Activated T-cell treated with anti-CD3 and anti-CD28 coated beads, Interleukin-2, amount 50 U/mL, for 72 hours (primary cell): ENCODE results near the gene PRKAG1. TPM values are rescaled to one million over a fixed set of nuclear protein-coding genes. Genes with fewer than 3 reads are reported as not detected.

Experiments used
- ATAC-seq, 2 donors: fragments of 150-1000 bp; cut with Tn5 transposase; replicated peaks in 1 of 2; 2 replicates each; pipeline ENCODE4 v1.10.0; 2021; ENCODE audit warnings: moderate library complexity in 2 of 2, mild to moderate bottlenecking in 1 of 2
- DNase-seq, 2 donors: peaks; one replicate each; pipeline ENCODE4 v3.0.0; 2021 to 2022; ENCODE audit warnings: mixed read lengths in 1 of 2
- H3K27ac Mint-ChIP-seq: one replicate; pipeline ENCODE4 v1.8.0; 2022; ENCODE audit warnings: mild to moderate bottlenecking, moderate library complexity, mixed read lengths
- H3K27me3 Mint-ChIP-seq: one replicate; pipeline ENCODE4 v1.8.0; 2022; ENCODE audit warnings: low read depth, mixed read lengths
- H3K36me3 Mint-ChIP-seq, 2 donors: one replicate each; pipeline ENCODE4 v1.8.0; 2022; ENCODE audit warnings: mixed read lengths in 2 of 2, mild to moderate bottlenecking in 1 of 2; ENCODE audit not compliant: insufficient read depth in 2 of 2
- H3K4me1 Mint-ChIP-seq: one replicate; pipeline ENCODE4 v1.8.0; 2022; ENCODE audit warnings: low read depth, mixed read lengths
- H3K4me3 Mint-ChIP-seq, 2 donors: one replicate each; pipeline ENCODE4 v1.8.0; 2022; ENCODE audit warnings: mild to moderate bottlenecking in 2 of 2, mixed read lengths in 2 of 2, moderate library complexity in 2 of 2
- H3K9me3 Mint-ChIP-seq, 2 donors: one replicate each; pipeline ENCODE4 v1.8.0; 2022; ENCODE audit warnings: mixed read lengths in 2 of 2
- total RNA-seq, 2 donors: library from RNA; stranded (reverse); gene quantifications; one replicate each; pipeline ENCODE4 v1.2.3, GENCODE V29; 2022

Gene PRKAG1
- total RNA-seq, 2 donors from 2014 or later = 66.1 to 79.3 TPM

GRCh38 chr12:49022558-49023178, 4.1 kb upstream of the PRKAG1 start:
- no peak for DNase-seq
- Mint-ChIP-seq H3K9me3 (no peaks in the 10 kb centered on the region), H3K36me3 (peaks cover 3 to 5% of the 10 kb centered on the region in 2 donors), H3K4me1 (peaks cover 19% of the 10 kb centered on the region), H3K27me3 (no peaks in the 10 kb centered on the region), H3K4me3 (no peak overlapping the region), H3K27ac (no peak overlapping the region)
- no peak for ATAC-seq

- H3K9me3 Mint-ChIP-seq = no peaks in the 10 kb centered on the region
- H3K27me3 Mint-ChIP-seq = no peaks in the 10 kb centered on the region
- peaks cover 31% of the 10 kb centered on the region for H3K4me1 Mint-ChIP-seq
- H3K27ac Mint-ChIP-seq = no peak overlapping the region
- no peak overlapping the region for H3K4me3 Mint-ChIP-seq
- ATAC-seq = no peak
- H3K36me3 Mint-ChIP-seq = peaks cover 6 to 10% of the 10 kb centered on the region in 2 donors
- no peak for DNase-seq
Observed at GRCh38 chr12:49021292-49021915, 2.8 kb upstream of the PRKAG1 start.

GRCh38 chr12:49020441-49020840, 1.9 kb upstream of the PRKAG1 start:
- H3K4me1 Mint-ChIP-seq = peaks cover 41% of the 10 kb centered on the region
- no peaks in the 10 kb centered on the region for H3K27me3 Mint-ChIP-seq
- ATAC-seq = no peak
- peaks cover 6 to 14% of the 10 kb centered on the region in 2 donors for H3K36me3 Mint-ChIP-seq
- H3K4me3 Mint-ChIP-seq = no peak overlapping the region
- no peak overlapping the region for H3K27ac Mint-ChIP-seq
- DNase-seq = no peak
- no peaks in the 10 kb centered on the region for H3K9me3 Mint-ChIP-seq

GRCh38 chr12:49019443-49020324, 1.1 kb upstream of the PRKAG1 start:
- Mint-ChIP-seq H3K27me3 (no peaks in the 10 kb centered on the region), H3K4me3 (peak overlapping the region; percentile 56 to 93), H3K36me3 (peaks cover 6 to 12% of the 10 kb centered on the region in 2 donors), H3K9me3 (no peaks in the 10 kb centered on the region), H3K4me1 (peaks cover 46% of the 10 kb centered on the region), H3K27ac (peak overlapping the region; percentile 87)
- DNase-seq (peak; percentile 55 to 63), ATAC-seq (no peak)

- ATAC-seq (peak; percentile 26 to 30), DNase-seq (no peak)
- Mint-ChIP-seq H3K4me3 (peak overlapping the region; percentile 93 to 95), H3K27me3 (no peaks in the 10 kb centered on the region), H3K27ac (peak overlapping the region; percentile 75), H3K4me1 (peaks cover 46% of the 10 kb centered on the region), H3K36me3 (peaks cover 6 to 12% of the 10 kb centered on the region in 2 donors), H3K9me3 (no peaks in the 10 kb centered on the region)
Observed at GRCh38 chr12:49019120-49019430, 499 bp upstream of the PRKAG1 start.

GRCh38 chr12:49017891-49018260, 700 bp downstream of the PRKAG1 start:
- H3K27ac Mint-ChIP-seq = peak overlapping the region; percentile 75
- peak; percentile 52 to 54 for DNase-seq
- peak; percentile 21 to 33 for ATAC-seq
- peak overlapping the region; percentile 93 to 95 for H3K4me3 Mint-ChIP-seq
- peaks cover 6 to 12% of the 10 kb centered on the region in 2 donors for H3K36me3 Mint-ChIP-seq
- no peaks in the 10 kb centered on the region for H3K9me3 Mint-ChIP-seq
- H3K27me3 Mint-ChIP-seq = no peaks in the 10 kb centered on the region
- peaks cover 46% of the 10 kb centered on the region for H3K4me1 Mint-ChIP-seq

GRCh38 chr12:49015196-49015595, 3.4 kb downstream of the PRKAG1 start:
- Mint-ChIP-seq H3K9me3 (no peaks in the 10 kb centered on the region), H3K4me1 (peaks cover 46% of the 10 kb centered on the region), H3K4me3 (no peak overlapping the region), H3K27ac (no peak overlapping the region), H3K36me3 (peaks cover 8 to 23% of the 10 kb centered on the region in 2 donors), H3K27me3 (no peaks in the 10 kb centered on the region)
- DNase-seq (no peak), ATAC-seq (no peak)

GRCh38 chr12:49014547-49014946, 4.0 kb downstream of the PRKAG1 start:
- Mint-ChIP-seq H3K4me1 (peaks cover 40% of the 10 kb centered on the region), H3K4me3 (no peak overlapping the region), H3K27me3 (no peaks in the 10 kb centered on the region), H3K9me3 (no peaks in the 10 kb centered on the region), H3K36me3 (peaks cover 8 to 27% of the 10 kb centered on the region in 2 donors), H3K27ac (no peak overlapping the region)
- ATAC-seq (no peak), DNase-seq (no peak)

GRCh38 chr12:49013428-49013827, 5.1 kb downstream of the PRKAG1 start:
- Mint-ChIP-seq H3K4me3 (no peak overlapping the region), H3K27me3 (no peaks in the 10 kb centered on the region), H3K9me3 (no peaks in the 10 kb centered on the region), H3K27ac (no peak overlapping the region), H3K36me3 (peaks cover 8 to 31% of the 10 kb centered on the region in 2 donors), H3K4me1 (peaks cover 31% of the 10 kb centered on the region)
- DNase-seq (no peak), ATAC-seq (no peak)

GRCh38 chr12:49012739-49013138, 5.8 kb downstream of the PRKAG1 start:
- ATAC-seq (no peak), DNase-seq (no peak)
- Mint-ChIP-seq H3K4me3 (no peak overlapping the region), H3K27ac (no peak overlapping the region), H3K9me3 (no peaks in the 10 kb centered on the region), H3K36me3 (peaks cover 4 to 34% of the 10 kb centered on the region in 2 donors), H3K27me3 (no peaks in the 10 kb centered on the region), H3K4me1 (peaks cover 28% of the 10 kb centered on the region)

- H3K9me3 Mint-ChIP-seq = no peaks in the 10 kb centered on the region
- no peak overlapping the region for H3K4me3 Mint-ChIP-seq
- no peak for DNase-seq
- ATAC-seq = no peak
- H3K27me3 Mint-ChIP-seq = no peaks in the 10 kb centered on the region
- peaks cover 2% of the 10 kb centered on the region for H3K4me1 Mint-ChIP-seq
- peaks cover 2 to 28% of the 10 kb centered on the region in 2 donors for H3K36me3 Mint-ChIP-seq
- H3K27ac Mint-ChIP-seq = no peak overlapping the region
Observed at GRCh38 chr12:49010092-49010668, 8.4 kb downstream of the PRKAG1 start.

- no peaks in the 10 kb centered on the region for H3K9me3 Mint-ChIP-seq
- peaks cover 6 to 31% of the 10 kb centered on the region in 2 donors for H3K36me3 Mint-ChIP-seq
- H3K4me3 Mint-ChIP-seq = no peak overlapping the region
- no peaks in the 10 kb centered on the region for H3K4me1 Mint-ChIP-seq
- no peaks in the 10 kb centered on the region for H3K27me3 Mint-ChIP-seq
- DNase-seq (no peak), ATAC-seq (no peak)
- H3K27ac Mint-ChIP-seq = no peak overlapping the region
Observed at GRCh38 chr12:49008943-49009342, 9.6 kb downstream of the PRKAG1 start.

GRCh38 chr12:49000346-49000745, 18.2 kb downstream of the PRKAG1 start:
- ATAC-seq (no peak), DNase-seq (no peak)
- Mint-ChIP-seq H3K27me3 (peaks cover 16% of the 10 kb centered on the region), H3K27ac (no peak overlapping the region), H3K9me3 (no peaks in the 10 kb centered on the region), H3K4me1 (peaks cover 23% of the 10 kb centered on the region), H3K4me3 (peak overlapping the region in 1 of 2 donors; percentile 86), H3K36me3 (peaks cover 13 to 15% of the 10 kb centered on the region in 2 donors)
